Fibroblast of peridontal ligament (primary cell): ENCODE measurements around the gene BLTP2.
"Not testable (repeated sequence)": the region's sequence is repeated elsewhere in the genome, so short reads cannot be mapped to it uniquely, and the experiment has no call there.

Source experiments
- DNase-seq: peaks from one replicate; pipeline ENCODE4 v3.0.0-alpha.2; 2010; ENCODE audit errors: extremely low read depth

The BLTP2 gene

GRCh38 chr17:28646039-28646754, 1.2 kb upstream of the BLTP2 start:
- peak; percentile 25 for DNase-seq

DNA sequence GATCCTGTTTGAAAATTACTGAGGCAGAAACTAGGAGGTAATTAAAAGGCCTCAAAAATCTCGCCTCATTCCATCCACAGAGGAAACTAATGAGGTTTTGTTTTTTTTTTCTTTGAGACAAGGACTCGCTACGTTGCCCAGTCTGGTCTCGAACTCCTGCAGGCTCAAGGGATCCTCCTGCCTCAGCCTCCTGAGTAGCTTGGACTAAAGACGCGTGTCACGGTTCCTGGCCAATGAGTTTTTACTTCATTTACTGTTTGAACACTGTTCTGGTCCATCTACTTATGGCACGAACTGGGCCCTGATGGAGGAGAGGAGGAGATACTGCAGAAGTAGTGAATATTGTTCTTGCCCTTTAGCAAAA, 600 bp upstream of the BLTP2 start:
- DNase-seq = no peak

- peak; percentile 61 for DNase-seq
These were observed 773 bp downstream of the BLTP2 start for GRCh38 chr17:28643983-28644786.

DNA sequence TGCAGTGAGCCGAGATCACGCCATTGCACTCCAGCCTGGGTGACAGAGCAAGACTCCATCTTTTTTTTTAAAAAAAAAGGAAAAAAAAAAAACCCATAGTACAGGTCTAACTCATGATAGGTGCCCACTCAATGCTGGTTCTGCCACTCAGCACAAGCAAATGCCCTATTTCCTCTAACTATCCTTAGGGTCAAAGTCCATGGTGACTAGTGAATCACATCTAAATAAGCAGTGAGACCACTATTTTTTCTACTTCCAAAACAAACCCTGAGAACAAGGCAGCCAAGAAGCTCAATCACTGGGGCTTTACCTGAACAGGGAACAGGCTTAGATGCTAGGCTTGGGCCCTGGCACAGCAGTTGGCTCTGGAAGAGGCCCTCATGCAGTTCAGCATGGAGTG, 3.4 kb downstream of the BLTP2 start:
- no peak for DNase-seq

DNA sequence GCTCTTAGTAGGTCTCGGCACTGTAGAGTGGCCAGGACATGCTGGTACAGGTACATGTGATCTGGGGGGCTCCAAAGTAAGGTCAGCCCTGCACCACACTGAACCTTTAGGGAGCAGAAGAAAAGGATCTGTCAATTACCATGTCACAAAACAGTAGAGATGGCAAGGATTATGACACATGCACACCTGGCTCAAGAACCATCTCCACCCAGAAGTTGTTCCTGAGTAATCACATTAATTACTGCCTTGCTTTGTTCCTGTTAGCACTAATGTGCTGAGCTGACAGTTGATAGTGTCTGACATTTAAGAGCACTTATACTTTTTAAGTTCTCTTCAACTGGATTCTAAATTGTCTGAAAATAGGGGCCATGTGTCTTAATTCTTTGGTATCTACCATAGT, 9.5 kb downstream of the BLTP2 start:
- no peak for DNase-seq

- DNase-seq = no peak
These were observed 10.6 kb downstream of the BLTP2 start for GRCh38 chr17:28634206-28634865.

- DNase-seq = no peak
These were observed 18.1 kb downstream of the BLTP2 start for GRCh38 chr17:28626818-28627217.

DNA sequence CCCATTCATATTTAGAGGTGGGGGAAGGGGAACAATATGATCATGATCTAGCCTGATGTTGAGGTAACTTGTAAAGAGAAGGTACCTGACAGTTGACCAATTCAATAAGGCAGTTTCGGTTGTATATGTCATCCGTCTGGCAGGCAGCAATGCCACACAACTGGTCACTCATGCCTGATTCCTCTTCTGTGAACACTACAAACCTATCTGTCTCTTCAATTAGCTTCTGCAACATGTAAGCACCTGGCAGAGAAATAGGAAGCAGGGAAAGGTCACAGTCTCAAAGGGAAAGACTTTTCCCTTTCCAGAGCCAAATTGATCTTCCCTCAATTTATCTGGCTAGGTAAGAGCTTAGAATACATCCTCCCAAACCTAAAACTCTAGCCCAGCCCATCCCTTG, 20.8 kb downstream of the BLTP2 start:
- no peak for DNase-seq

- DNase-seq = no peak
These were observed 21.3 kb downstream of the BLTP2 start for GRCh38 chr17:28623696-28624095.

DNA sequence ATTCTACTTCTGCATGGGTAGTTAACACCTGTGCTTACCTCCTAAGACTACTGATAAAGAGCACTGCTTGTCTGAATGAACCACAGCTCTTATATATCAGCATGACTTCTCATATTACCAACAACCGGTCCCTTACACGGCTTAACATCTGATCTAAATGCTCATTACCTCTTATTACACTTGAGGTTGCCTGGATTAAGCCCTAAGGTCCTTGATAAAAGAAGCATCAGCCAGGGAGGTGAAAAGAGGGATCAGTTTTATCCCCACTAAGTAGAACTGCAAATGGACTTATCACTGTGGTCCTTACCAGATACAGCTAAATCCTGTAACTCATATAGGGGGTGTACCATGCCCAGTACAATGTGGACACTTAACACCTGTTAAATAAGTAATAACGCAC, 22.8 kb downstream of the BLTP2 start:
- DNase-seq = no peak

DNA sequence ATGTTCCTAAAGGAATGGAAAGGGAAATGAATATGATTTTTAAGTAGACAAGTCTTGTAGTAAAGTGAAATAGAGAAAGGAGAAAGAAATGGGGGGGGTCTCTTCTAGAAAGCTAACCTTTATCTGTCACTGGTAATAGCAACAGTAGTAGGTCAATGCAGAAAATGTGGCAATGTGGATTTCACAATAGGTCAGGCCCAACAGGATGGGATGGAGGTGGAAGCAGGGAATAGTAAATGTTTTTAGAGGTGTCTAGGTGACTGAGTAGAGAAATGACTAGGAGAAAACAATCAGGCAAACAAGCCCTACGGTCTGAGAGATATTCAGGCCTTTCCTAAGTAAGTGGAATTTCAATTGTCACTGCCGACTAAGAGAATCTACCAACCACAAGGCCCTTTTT, 24.9 kb downstream of the BLTP2 start:
- no peak for DNase-seq

GRCh38 chr17:28618464-28618863, 26.5 kb downstream of the BLTP2 start:
- DNase-seq = no peak

DNA sequence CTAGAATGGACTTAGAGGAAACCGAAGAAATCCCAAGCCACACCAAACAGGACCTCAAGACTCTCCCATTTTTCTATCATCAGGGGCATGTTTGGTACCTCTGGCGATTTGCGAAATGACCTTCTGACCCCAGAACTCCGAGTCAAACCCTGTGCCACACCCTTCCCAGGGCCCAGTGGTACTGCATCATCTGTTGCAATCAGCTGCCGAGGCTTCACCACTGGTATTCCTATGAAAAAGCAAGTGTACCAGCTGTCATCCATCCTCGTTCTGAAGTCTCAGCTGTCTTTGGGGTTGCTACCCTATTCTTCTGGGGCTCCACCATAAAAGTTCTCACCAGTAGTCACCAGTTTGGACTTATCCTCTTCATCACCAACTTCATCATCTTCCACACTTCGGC, 28.7 kb downstream of the BLTP2 start:
- no peak for DNase-seq

- no peak for DNase-seq
These were observed 29.6 kb downstream of the BLTP2 start for GRCh38 chr17:28615260-28615940.

DNA sequence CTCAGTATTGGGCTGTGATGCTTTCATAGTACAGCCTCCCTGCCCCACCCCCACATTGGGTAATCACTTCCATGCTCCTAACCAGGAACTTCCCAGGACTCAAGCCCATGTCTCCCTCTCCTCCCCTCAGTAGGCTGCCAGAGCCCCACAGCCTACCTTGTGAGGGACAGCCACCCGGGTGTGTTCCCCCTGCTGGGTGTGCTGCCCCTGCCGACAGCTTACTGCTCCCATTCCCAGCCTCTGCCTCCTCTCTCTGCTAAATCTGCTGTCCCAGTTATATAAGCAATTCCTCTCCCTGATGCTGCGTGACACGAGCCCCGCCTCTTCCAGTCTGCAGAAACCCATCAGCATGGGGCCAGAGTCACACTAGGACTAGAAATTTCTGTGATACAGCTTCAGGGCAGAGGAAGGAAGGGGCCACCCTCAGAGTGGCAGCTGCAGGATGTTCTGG, 31.0 kb downstream of the BLTP2 start, which contains the start of gene RSKR:
RSKR (minus strand) TSS at position 255 of the 451 bp plus-strand sequence; CDS start at position 231, 24 bp downstream.
- no peak for DNase-seq

- DNase-seq = peak; percentile 40
These were observed 31.8 kb downstream of the BLTP2 start for GRCh38 chr17:28612936-28613872.

- no peak for DNase-seq
These were observed 32.4 kb downstream of the BLTP2 start for GRCh38 chr17:28612531-28612930.

DNA sequence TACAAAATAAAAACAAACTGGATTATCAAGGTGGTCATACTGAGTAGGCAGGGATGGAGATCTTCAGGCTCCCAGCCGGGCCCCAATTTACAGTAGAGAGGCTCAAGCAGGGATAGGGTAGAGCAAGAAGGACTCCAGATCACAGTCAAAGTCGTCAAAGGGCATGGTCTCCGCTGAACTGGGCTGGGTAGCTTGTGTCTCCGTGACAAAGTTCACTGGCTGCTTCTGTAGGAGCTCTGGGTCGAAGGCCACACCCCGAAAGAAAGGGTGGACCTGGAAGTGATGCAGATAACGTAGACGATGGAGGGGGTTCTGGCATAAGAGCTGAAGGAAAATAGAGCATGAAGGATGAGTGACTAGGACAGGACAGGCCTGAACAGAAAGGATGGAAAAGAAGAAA, 34.6 kb downstream of the BLTP2 start:
- DNase-seq = no peak

- not testable (repeated sequence) for DNase-seq
These were observed 40.9 kb downstream of the BLTP2 start for GRCh38 chr17:28604031-28604430.

- peak; percentile 83 for DNase-seq
These were observed 45.4 kb downstream of the BLTP2 start for GRCh38 chr17:28599311-28600184.
